Hepatocyte (in vitro differentiated cells): ENCODE measurements around the gene PHF11.

Experiments used
- CTCF ChIP-seq: fragments of 200-600 bp; sonication (generic); IDR thresholded peaks from 2 replicates; pipeline ENCODE4 v1.5.1; 2016; ENCODE audit warnings: antibody characterized with exemption, mild to moderate bottlenecking; ENCODE audit not compliant: poor library complexity
- EZH2 ChIP-seq: fragments of 200-600 bp; sonication (generic); IDR thresholded peaks from 2 replicates; pipeline ENCODE4 v1.6.1; 2016; ENCODE audit warnings: antibody characterized with exemption, mild to moderate bottlenecking, borderline replicate concordance
- EZH2phosphoT487 ChIP-seq: fragments of 200-600 bp; sonication (generic); IDR thresholded peaks from one replicate; pipeline ENCODE4 v1.6.1; 2018; ENCODE audit warnings: antibody characterized with exemption, mild to moderate bottlenecking, low read depth, moderate library complexity; ENCODE audit not compliant: unreplicated experiment, severe bottlenecking

- TF ChIP-seq CTCF = no peak
- no peak for TF ChIP-seq EZH2
- no peak for TF ChIP-seq EZH2phosphoT487
These were observed 23.6 kb upstream of the PHF11 start for GRCh38 chr13:49472186-49472585.
